CD14-positive monocyte (primary cell): ENCODE data around the gene TFF1. TPM values are rescaled to one million over a fixed set of nuclear protein-coding genes. Genes with fewer than 3 reads are reported as not detected.
A peak's percentile ranks its signal among the peaks of the same experiment; 100 is the strongest.

ENCODE experiments used
- DNase-seq, 3 donors: peaks; one replicate each; pipeline ENCODE4 v3.0.0-alpha.2; 2011 to 2022
- H2AFZ ChIP-seq: 2 replicates; pipeline ENCODE4 v1.6.0; 2012; ENCODE audit warnings: mild to moderate bottlenecking, low read depth, low read length, inconsistent platforms; ENCODE audit not compliant: insufficient read depth, poor library complexity, severe bottlenecking
- H3K27ac ChIP-seq, 2 donors: 1 replicate in 1 of 2; 2 replicates in 1 of 2; pipeline ENCODE4 v1.5.1; 2012 to 2013; ENCODE audit warnings: low read length in 2 of 2, control low read depth in 1 of 2, inconsistent platforms in 1 of 2, low read depth in 1 of 2, mild to moderate bottlenecking in 1 of 2
- H3K27me3 ChIP-seq, 2 donors: one replicate each; pipeline versions ENCODE4 v1.6.0 to v1.6.1; 2011 to 2013; ENCODE audit warnings: low read length in 2 of 2; ENCODE audit not compliant: control insufficient read depth in 2 of 2, insufficient read depth in 2 of 2
- H3K36me3 ChIP-seq, 2 donors: replicated peaks in 1 of 2; 1 replicate in 1 of 2; 2 replicates in 1 of 2; pipeline versions ENCODE4 v1.5.1 to v1.6.1; 2012 to 2013; ENCODE audit warnings: low read length in 2 of 2, control low read depth in 1 of 2, inconsistent platforms in 1 of 2, mild to moderate bottlenecking in 1 of 2; ENCODE audit not compliant: insufficient read depth in 2 of 2, control insufficient read depth in 1 of 2
- H3K4me1 ChIP-seq, 2 donors: 1 replicate in 1 of 2; 2 replicates in 1 of 2; pipeline versions ENCODE4 v1.5.1 to v1.6.1; 2012 to 2013; ENCODE audit warnings: low read length in 2 of 2, control low read depth in 1 of 2, inconsistent platforms in 1 of 2, mild to moderate bottlenecking in 1 of 2, moderate library complexity in 1 of 2; ENCODE audit not compliant: insufficient read depth in 2 of 2, control insufficient read depth in 1 of 2
- H3K4me2 ChIP-seq: replicated peaks from 2 replicates; pipeline ENCODE3; 2012; ENCODE audit warnings: low read length, moderate library complexity, mild to moderate bottlenecking; ENCODE audit not compliant: poor library complexity, severe bottlenecking; ENCODE audit errors: extremely low read depth
- H3K4me3 ChIP-seq, 3 experiments: fragments of 200-600 bp in 1 of 3; sonication (generic) in 1 of 3; replicated peaks in 1 of 3; 1 replicate in 2 of 3; 2 replicates in 1 of 3; pipeline ENCODE4 v1.5.1; 2011 to 2013; ENCODE audit warnings: low read length in 3 of 3, mild to moderate bottlenecking in 3 of 3, control low read depth in 2 of 3, low read depth in 2 of 3, inconsistent platforms in 1 of 3, moderate library complexity in 1 of 3
- H3K79me2 ChIP-seq: 2 replicates; pipeline ENCODE4 v1.6.0; 2012; ENCODE audit warnings: mild to moderate bottlenecking, control low read depth, inconsistent platforms, low read length, moderate library complexity; ENCODE audit not compliant: insufficient read depth
- H3K9ac ChIP-seq: 2 replicates; pipeline ENCODE4 v1.6.0; 2017; ENCODE audit warnings: low read length, mild to moderate bottlenecking; ENCODE audit not compliant: insufficient read depth, poor library complexity, severe bottlenecking
- H3K9me3 ChIP-seq, 2 donors: replicated peaks in 1 of 2; 1 replicate in 1 of 2; 2 replicates in 1 of 2; pipeline versions ENCODE4 v1.5.1 to v1.6.1; 2012 to 2013; ENCODE audit warnings: low read length in 2 of 2, control low read depth in 1 of 2; ENCODE audit not compliant: control insufficient read depth in 1 of 2, insufficient read depth in 1 of 2
- H4K20me1 ChIP-seq: 2 replicates; pipeline ENCODE4 v1.6.0; 2012; ENCODE audit warnings: mild to moderate bottlenecking, low read length, control low read depth, moderate library complexity; ENCODE audit not compliant: insufficient read depth
- H3K27ac Mint-ChIP-seq, 7 donors: one replicate each; pipeline ENCODE4 v1.8.0; 2020; ENCODE audit warnings: mild to moderate bottlenecking in 7 of 7, mixed read lengths in 7 of 7, moderate library complexity in 6 of 7, inconsistent platforms in 2 of 7
- H3K27me3 Mint-ChIP-seq, 3 donors: one replicate each; pipeline ENCODE4 v1.8.0; 2021 to 2022; ENCODE audit warnings: low read depth in 3 of 3, mild to moderate bottlenecking in 3 of 3, mixed read lengths in 3 of 3, moderate library complexity in 3 of 3, inconsistent platforms in 1 of 3
- H3K36me3 Mint-ChIP-seq, 2 donors: one replicate each; pipeline ENCODE4 v1.8.0; 2020; ENCODE audit warnings: mixed read lengths in 2 of 2, inconsistent platforms in 1 of 2, mild to moderate bottlenecking in 1 of 2
- H3K4me1 Mint-ChIP-seq: one replicate; pipeline ENCODE4 v1.8.0; 2020; ENCODE audit warnings: mild to moderate bottlenecking, mixed read lengths
- H3K4me3 Mint-ChIP-seq, 2 donors: one replicate each; pipeline ENCODE4 v1.8.0; 2020; ENCODE audit warnings: mild to moderate bottlenecking in 2 of 2, mixed read lengths in 2 of 2, moderate library complexity in 1 of 2
- H3K9me3 Mint-ChIP-seq, 7 donors: one replicate each; pipeline ENCODE4 v1.8.0; 2020 to 2022; ENCODE audit warnings: mixed read lengths in 7 of 7, mild to moderate bottlenecking in 6 of 7, moderate library complexity in 6 of 7, inconsistent platforms in 2 of 7
- WGBS: methylation state at CpG from one replicate; pipeline ENCODE4 v1.1.5; 2013; ENCODE audit warnings: missing lambda C conversion rate; ENCODE audit not compliant: insufficient coverage; 5-methylcytosine and 5-hydroxymethylcytosine counted together
- intact Hi-C, 2 donors: fragments of 100-400 bp; cut with micrococcal nuclease; formaldehyde crosslinking; loops; one replicate each; pipeline versions ENCODE4 v1.15.0 to v1.15.1; 2023
- polyA plus RNA-seq, 3 donors: library from polyadenylated mRNA; depleted of rRNA in 1 of 3; unstranded in 2 of 3; stranded (reverse) in 1 of 3; fragments of 300-500 nt in 2 of 3; fragments of >200 nt in 1 of 3; fragmentation: Illumina TruSeq in 2 of 3; gene quantifications; 1 replicate in 2 of 3; 2 replicates in 1 of 3; pipeline ENCODE4 v1.2.3, GENCODE V29; 2012 to 2021
- TF ChIP-seq, protein P1 (sequence below): fragments of 200-600 bp; IDR thresholded peaks from one replicate; pipeline ENCODE4 v1.8.0; 2022; ENCODE audit warnings: antibody characterized with exemption, mild to moderate bottlenecking

TFF1 gene
- polyA plus RNA-seq, 3 donors, result not detected

DNA sequence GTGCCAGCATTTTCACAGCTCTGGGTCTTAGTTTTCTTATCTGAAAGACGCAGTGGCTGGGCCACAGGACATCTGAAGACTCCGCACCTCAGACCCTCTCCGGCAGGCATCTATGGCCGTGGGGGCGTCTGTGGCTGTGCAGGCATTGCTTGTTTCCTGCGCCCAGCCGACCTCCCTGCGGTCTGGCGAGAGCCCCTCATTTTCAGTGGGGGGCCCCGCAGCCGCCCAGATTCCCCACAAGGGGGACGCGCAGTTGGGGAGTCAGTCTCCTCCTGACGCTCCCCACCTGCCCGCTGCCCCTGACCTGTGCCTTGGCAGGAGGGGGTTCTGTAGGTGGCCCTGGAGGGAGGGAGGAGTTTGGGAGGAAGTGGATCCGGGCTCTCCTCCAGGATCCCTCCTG, 3.5 kb upstream of the TFF1 start:
- H3K27me3 Mint-ChIP-seq, result peaks cover 2 to 6% (median 2%) of the 10 kb centered on the region in 3 donors
- no peak overlapping the region for H3K4me3 Mint-ChIP-seq
- H3K9ac ChIP-seq, result no peak overlapping the region

DNA sequence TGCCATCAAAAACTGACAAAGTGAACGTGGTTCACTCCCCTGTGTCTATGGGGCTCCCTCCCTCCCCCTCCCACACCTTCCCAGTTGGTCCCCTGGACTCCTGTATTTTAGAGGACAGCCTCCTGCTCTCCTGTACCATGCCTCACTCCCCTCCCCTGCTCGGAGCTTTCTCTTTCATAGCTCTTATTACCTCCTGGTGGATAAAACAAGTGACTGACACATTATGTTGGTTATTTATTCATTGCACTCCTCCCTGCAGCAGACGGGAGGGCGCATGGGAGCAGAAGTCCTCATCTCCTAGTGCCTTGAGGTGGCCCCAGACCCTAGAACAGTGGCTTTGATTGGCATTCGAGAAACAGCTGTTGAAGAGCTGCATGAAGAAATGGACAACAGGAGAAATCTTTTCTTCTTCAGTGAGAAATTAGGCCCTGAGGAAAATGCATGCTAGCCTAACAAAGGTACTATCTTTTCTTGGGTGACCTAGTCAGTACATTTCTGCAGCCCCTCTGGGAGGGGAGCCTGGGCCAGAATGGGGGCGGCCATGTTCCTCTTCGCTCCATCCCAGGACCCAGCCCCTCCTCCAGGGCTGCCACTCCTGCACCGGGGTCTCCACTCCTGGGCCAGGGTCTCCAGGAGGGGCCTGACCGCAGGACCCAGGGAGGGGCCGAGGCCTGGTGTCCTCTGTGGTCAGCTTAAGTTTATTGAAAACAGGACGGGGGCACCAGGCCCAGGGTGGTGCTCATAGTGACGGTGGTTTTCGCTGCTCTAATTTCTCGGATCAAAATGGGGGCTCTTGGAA, 1.2 kb upstream of the TFF1 start:
- peak overlapping the region in 2 of 7 donors; percentile 43 to 68 for H3K27ac Mint-ChIP-seq
- TF ChIP-seq, protein P1, sequence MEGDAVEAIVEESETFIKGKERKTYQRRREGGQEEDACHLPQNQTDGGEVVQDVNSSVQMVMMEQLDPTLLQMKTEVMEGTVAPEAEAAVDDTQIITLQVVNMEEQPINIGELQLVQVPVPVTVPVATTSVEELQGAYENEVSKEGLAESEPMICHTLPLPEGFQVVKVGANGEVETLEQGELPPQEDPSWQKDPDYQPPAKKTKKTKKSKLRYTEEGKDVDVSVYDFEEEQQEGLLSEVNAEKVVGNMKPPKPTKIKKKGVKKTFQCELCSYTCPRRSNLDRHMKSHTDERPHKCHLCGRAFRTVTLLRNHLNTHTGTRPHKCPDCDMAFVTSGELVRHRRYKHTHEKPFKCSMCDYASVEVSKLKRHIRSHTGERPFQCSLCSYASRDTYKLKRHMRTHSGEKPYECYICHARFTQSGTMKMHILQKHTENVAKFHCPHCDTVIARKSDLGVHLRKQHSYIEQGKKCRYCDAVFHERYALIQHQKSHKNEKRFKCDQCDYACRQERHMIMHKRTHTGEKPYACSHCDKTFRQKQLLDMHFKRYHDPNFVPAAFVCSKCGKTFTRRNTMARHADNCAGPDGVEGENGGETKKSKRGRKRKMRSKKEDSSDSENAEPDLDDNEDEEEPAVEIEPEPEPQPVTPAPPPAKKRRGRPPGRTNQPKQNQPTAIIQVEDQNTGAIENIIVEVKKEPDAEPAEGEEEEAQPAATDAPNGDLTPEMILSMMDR, result no peak
- WGBS, result 95% methylated on average over 10 of the region's 14 CpGs
- no peaks in the 10 kb centered on the region for H3K36me3 ChIP-seq
- no peaks in the 10 kb centered on the region for H3K36me3 Mint-ChIP-seq
- no peaks in the 10 kb centered on the region for H3K27me3 ChIP-seq
- no peaks in the 10 kb centered on the region for H3K79me2 ChIP-seq
- peaks cover 0 to 2% (median 0%) of the 10 kb centered on the region in 7 donors for H3K9me3 Mint-ChIP-seq
- intact Hi-C loops, result no loop called here
- no peak overlapping the region for H3K27ac ChIP-seq
- H3K9ac ChIP-seq, result no peak overlapping the region
- no peaks in the 10 kb centered on the region for H3K9me3 ChIP-seq
- H3K4me1 ChIP-seq, result peaks cover 0 to 6% of the 10 kb centered on the region in 2 donors
- no peak overlapping the region for H2AFZ ChIP-seq
- H3K4me1 Mint-ChIP-seq, result peaks cover 9% of the 10 kb centered on the region
- H3K4me3 ChIP-seq, result no peak overlapping the region
- peaks cover 3 to 8% (median 7%) of the 10 kb centered on the region in 3 donors for H3K27me3 Mint-ChIP-seq
- H3K4me2 ChIP-seq, result no peak overlapping the region
- DNase-seq, result no peak
- no peaks in the 10 kb centered on the region for H4K20me1 ChIP-seq
- no peak overlapping the region for H3K4me3 Mint-ChIP-seq

More for the DNA sequence above, 3.5 kb upstream of the TFF1 start:
- Mint-ChIP-seq H3K27ac (no peak overlapping the region), H3K9me3 (no peaks in the 10 kb centered on the region), H3K4me1 (no peaks in the 10 kb centered on the region), H3K36me3 (no peaks in the 10 kb centered on the region)
- no peak overlapping the region for H3K4me2 ChIP-seq
- intact Hi-C loops, result no loop called here
- H3K4me1 ChIP-seq, result no peaks in the 10 kb centered on the region
- no peaks in the 10 kb centered on the region for H3K36me3 ChIP-seq
- H3K9me3 ChIP-seq, result no peaks in the 10 kb centered on the region
- H2AFZ ChIP-seq, result no peak overlapping the region
- H3K4me3 ChIP-seq, result no peak overlapping the region
- no peaks in the 10 kb centered on the region for H3K27me3 ChIP-seq
- 92% methylated on average over 13 of the region's 16 CpGs for WGBS
- TF ChIP-seq, protein P1, result no peak
- no peak overlapping the region for H3K27ac ChIP-seq
- no peaks in the 10 kb centered on the region for H3K79me2 ChIP-seq
- no peak for DNase-seq
- H4K20me1 ChIP-seq, result no peaks in the 10 kb centered on the region
